MV-4-11 (cell line): ENCODE data around the gene DNAJB1.
"Not testable (repeated sequence)": the region's sequence is repeated elsewhere in the genome, so short reads cannot be mapped to it uniquely, and the experiment has no call there.

Experiments used
- DNase-seq: peaks from one replicate; lab custom pipeline; 2025; lab: John Stamatoyannopoulos, UW

The DNAJB1 gene

DNA sequence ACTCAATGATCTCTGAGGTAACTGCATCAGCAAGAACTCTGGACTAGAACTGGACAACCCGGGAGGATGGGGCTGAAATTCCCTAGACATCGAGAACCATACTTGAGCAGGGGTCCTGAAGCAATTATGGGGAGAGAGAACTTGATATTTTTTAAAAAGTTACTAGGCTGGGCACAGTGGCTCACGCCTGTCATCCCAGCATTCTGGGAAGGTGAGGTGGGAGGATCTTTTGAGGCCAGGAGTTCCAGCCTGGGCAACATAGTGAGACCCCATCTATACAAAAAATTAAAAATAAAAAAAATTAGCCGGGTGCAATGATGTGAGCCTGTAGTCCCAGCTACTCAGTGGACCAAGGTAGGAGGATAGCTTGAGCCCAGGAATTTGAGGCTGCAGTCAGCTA lies 2.3 kb upstream of the DNAJB1 start:
- no peak for DNase-seq

DNA sequence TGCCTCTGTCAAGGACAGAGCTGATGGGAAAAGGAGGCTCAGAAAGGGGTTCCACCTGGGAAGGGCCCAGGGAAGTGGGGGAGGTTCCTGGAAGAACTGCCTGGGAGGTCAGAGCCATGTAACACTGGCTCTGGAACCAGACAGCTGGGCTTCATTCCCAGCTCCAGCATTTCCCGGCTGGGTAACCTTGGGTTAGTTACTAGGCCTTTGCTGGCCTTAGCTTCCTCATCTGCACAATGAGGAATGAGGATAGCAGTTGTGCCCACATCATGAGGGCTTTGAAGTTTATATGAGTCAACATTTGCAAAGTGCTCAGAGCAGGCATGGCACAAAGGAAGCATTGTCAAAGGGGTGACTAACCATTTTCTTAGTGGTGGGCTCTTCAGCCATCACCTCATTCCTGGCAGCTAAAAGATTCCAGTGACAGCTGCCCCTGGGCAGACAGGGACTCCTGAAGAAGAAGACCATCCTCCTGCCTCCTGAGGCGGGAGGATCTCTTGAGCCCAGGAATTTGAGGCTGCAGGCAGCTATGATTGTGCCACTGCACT lies 1.7 kb upstream of the DNAJB1 start:
- peak; percentile 59 for DNase-seq

DNA sequence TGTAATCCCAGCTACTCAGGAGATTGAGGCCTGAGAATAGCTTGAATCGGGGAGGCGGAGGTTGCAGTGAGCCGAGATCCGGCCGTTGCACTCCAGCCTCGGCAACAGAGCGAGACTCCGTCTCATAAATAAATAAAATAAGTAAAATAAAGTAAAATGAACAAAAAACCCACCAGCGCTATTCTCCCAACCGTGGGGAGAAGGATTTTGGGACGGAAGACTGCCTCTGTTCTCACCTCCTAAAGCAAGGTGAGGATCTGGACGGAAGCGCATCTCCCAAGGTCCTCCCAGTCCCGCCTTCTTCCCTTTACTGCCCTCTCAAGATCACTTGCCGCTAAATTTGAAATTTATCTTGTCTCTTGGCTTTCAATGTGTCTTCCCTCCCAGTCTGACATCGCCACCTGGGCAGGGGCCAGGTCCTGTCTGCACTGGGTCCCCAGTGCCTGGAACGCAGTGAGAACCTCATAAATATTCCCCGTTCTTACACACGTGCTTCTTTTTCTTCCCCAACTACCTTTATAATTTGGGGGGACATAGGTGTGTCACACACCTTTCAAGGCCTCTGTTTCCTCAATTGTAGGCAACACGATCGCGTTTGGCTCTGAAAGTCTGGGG lies 1.2 kb upstream of the DNAJB1 start:
- no peak for DNase-seq

DNA sequence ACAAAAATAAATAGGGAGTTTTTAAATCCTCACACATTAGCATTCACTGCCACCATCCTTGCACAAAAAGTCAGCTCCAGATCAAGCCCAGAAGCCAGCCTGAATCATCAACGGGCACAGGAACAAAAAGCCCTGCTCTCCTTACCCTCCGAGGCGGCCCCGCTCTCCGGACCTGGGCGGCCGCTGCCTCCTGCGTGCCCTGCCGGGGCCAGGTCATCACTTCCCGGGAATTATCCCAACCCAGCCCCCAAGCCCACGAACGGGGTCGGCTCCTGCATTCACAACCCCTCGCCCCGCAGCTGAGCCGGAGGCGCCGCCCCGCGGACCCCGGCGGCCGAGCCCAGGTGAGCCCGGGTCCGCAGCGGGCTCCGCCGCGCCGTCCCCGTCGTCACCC lies 754 bp downstream of the DNAJB1 start:
- no peak for DNase-seq

DNA sequence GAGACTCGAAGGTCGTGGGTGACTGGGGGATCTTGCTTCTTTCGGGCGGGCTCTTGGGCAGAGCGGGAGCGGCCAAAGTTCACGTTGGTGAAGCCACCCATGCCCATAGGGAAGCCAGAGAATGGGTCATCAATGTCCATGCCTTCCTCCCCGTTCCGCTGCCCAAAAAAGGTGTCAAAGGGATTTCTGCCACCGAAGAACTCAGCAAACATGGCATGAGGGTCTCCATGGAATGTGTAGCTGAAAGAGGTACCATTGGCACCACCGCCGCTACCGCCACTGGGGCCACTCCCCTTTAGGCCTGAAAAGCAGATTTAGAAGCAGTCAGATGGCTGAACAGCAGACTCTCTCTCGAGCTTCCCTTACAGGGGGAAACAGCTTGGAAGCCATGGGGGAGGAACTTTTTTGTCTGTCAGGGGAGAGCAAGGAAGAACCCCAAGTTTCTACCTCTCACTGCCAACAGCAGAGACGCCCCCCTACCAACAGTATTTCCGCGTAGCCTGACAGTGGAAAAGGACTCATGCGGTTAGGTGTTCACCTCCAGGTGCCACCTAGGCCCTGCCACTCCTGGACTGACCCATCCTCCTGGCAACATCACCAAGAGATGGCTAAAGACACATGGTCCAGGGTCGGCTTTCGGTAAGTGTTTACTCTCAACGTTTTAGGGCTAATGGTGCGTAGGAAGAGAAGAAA lies 1.3 kb downstream of the DNAJB1 start:
- no peak for DNase-seq

DNA sequence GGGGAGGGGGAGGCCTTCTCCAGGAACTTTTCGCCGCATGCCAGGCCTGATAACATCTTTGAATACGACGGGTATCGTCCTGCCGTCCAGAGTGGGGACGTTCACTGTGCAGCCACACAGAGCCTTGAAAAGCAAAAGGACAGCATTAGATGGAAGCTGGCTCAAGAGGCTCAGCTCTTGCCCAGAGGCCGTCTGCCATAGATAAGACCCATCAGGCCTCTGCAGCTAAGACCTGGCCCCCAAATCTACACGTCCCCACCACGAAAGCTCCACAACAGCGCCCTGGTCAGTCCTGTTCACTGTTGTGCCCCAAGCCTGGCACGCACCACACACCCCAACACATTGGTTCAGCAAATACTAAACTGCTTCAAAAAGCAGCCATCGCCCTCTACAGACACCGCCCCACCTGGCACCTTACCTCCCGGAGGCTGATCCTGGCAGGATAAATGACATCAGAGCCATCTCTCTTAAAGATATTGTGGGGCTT lies 2.1 kb downstream of the DNAJB1 start:
- no peak for DNase-seq

DNA sequence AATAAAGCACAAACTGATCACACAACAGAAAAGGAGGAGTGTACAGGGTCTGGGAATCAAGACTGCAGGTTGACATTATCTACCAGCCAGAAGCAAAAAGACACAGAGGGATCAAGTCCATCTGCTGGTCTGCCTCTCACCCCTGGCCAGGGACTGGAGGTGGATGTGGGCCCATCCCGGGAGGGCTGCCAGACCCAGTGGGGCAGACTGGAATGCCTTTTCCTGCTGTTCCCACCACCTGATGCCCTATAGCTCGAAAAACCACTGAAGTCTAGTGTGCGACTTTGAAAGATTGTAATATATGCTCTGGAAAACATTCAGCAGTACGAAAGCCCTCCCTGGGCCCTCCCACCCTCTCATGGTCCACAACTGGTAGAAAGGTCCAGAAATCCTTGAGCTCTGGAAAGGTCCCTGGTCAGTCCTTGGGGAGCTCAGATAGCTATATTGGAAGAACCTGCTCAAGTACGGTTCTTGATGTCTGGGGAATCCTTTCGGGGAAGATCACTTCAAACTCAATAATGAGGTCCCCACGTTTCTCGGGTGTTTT lies 2.6 kb downstream of the DNAJB1 start:
- no peak for DNase-seq

- no peak for DNase-seq
Observed at GRCh38 chr19:14514215-14514863, 3.9 kb downstream of the DNAJB1 start.

DNA sequence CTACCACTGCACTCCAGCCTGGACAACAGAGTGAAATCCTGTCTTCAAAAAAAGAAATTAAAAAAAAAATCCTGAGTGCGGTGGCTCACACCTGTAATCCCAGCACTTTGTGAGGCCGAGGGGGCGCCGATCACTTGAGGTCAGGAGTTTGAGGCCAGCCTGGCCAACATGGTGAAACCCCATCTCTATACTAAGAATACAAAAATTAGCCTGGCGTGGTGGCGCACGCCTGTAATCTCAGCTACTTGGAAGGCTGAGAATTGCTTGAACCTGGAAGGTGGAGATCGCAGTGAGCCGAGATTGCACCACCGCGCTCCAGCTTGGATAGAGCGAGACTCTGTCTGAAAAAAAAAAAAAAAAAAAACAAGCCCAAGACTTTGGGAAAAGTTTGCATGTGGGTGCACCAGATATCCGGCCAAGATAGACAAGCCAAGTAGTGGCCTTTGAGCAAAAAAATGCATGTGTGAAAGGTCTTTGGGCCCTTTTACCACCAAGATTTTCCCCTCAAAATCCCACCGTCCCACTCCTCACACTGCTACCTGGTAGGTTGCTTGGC lies 5.7 kb downstream of the DNAJB1 start:
- no peak for DNase-seq

DNA sequence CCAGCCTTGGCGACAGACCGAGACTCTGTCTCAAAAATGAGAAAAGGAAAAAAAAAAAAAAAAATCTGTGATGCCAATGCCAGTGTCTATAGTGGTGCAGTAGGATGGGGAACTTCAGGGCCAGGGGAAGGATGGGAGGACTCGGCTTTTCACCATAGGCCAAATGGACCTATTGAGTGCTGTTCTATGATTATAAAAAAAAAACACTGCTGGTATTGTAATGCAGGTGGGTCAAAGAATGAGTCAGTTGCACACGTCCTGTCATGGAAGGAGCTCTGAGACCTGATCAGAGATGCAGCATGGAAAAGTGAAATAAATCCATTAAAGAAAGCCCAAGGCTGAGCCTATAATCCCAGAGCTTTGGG lies 7.0 kb downstream of the DNAJB1 start:
- no peak for DNase-seq

GRCh38 chr19:14510311-14511228 lies 7.6 kb downstream of the DNAJB1 start:
- peak; percentile 96 for DNase-seq

GRCh38 chr19:14507704-14508542 lies 10.3 kb downstream of the DNAJB1 start:
- DNase-seq: peak; percentile 69

DNA sequence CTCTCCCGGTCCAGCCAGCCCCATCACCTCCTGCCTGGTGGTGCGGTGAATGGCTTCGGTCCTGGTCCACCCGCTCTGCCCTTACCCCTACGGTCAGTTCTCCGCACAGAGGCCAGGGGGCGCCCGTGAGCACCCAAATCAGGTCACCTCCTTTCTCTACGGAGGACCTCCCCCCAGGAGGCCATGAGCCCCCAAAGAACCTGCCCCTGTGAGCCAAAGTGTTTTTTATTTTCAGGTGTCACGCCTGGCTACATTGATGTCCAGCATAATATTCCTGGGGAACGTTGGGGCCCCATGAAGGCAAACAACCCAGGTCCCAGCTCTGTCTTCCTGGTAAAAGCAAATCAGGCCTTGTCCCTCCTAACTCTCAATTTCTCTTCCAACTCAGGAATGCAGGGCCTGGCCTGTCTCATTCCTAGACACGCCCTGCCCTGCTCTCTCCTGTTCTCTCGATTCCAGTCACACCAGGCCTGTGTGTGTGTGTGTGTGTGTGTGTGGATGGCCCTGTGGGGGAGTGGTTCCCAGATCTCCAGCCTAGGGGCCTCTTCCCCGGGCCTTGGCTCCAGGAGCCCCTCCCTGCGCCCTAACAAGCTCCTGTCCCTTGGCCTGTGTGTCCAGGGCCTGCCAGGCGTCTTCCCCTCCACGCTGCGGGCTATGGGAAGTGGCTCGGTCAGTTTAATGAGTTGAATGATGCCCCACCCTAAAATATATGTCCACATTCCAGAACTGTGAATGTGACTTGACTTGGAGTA lies 12.5 kb downstream of the DNAJB1 start:
- DNase-seq: peak; percentile 25

- DNase-seq: not testable (repeated sequence)
Observed at GRCh38 chr19:14504575-14504974, 13.6 kb downstream of the DNAJB1 start.

GRCh38 chr19:14503285-14503684 lies 14.9 kb downstream of the DNAJB1 start:
- no peak for DNase-seq

- DNase-seq: no peak
Observed at GRCh38 chr19:14502334-14503092, 15.7 kb downstream of the DNAJB1 start.

DNA sequence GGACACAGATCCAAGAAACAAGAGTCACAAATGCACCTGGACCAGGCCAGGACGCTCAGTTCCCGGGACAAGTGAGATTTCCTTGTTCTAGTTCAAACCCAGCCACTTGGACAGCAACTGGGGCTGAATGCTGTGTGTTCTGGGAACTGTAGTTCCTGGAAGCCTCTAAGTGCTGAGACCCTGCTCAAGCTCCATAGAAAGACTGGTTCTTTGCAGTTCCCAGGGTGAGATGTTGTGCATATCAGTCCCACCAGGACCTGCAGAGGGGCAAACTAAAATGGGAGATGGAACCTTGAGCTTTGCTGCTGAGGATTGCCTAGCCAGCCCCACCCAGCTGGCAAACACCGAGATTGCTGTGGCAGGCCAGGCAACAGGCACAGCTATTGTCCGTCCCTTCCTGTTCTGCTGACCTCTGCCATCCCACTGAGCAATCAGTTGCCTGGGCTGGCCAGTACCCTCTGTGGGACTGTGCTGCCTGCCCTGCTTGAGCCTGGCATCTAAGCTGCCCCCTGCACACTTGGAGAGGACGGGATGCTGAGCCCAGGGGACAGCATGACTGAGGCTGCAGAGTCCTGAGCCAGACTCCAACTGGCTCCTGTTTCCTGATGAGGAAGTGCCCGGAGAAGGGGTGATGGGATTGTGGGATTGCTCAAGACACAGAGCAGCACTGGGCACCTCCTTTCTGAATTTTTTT lies 20.8 kb downstream of the DNAJB1 start:
- DNase-seq: peak; percentile 43

DNA sequence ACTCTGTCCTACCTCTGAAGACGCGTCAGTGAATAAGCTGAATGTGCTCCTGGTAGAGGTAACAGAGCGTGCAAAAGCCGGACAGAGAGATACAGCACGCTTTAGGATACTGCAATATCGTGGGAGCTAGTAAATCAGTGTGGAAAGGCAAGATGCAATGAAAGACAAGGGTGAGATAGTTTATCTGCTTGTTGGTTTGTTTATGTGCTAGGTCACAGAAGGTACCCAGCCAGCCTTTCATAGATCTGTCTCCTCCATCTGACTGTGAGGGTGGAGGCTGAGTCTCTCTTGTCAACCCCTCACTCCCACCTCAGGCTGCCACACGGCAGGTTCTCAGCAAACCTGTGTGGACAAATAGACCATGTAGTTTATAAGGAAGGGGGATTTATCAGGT lies 21.4 kb downstream of the DNAJB1 start:
- no peak for DNase-seq
